Fibroblast of upper back skin (primary cell): Measurements from ENCODE around the gene ARNT2.

Experiments used
- DNase-seq: peaks from one replicate; pipeline ENCODE4 v3.0.0-alpha.2; 2013

ARNT2 gene

DNA sequence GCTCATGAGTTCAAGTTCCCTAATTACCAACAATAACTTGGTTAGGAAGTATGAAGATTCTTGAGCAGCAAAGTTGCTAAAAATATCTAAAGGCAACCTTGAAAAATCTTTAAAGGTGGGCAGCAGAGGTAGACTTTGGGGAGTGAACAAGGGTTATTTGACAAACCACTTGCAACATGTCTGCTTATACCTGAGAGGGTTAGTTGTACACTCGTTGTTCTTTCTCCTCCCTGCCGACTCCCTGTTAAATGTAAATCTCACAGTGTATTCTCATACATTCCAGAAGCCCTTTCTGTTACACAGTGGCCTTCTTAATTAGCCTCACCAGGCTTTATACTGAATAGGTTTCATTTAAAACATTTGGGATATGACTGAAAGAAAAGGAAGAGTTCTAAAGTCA, 121.7 kb downstream of the ARNT2 start:
- no peak for DNase-seq

DNA sequence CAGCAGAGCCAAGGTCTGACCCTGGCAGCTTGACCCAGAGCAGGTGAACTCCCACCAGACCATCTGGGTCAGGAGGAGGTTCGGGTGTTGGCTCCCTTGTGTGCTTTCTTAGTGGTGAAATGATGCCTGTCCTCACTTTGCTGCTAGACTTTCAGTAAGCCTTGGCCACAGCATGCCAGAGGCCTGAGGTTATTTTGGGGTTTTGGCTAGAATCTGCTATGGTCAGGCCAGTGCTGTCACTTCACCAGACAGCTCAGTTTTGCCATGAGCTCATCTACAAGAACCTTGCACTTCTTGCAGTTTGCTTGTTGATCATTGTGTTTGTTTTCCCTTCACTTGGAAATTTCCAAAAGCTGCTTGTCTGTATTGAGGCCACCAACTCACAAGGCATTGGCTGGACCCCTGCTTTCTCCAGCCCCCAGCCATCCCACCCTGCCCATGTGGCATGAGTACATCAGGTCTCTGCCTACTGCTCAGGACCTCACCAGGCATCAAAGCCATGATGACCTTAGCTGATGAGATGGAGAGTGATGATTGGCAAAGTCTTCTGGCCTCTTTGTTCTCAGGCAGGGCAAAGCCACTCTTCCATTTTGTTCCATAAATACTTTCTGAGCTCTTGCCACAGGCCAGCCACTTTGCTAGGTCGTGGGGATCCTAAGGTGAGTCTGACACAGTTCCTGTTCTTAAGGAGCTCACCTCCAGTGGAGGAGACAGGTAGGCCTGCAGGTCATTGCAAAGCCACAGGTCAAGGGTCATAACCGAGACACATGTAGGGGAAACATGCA, 122.6 kb downstream of the ARNT2 start:
- DNase-seq, result peak; percentile 71

DNA sequence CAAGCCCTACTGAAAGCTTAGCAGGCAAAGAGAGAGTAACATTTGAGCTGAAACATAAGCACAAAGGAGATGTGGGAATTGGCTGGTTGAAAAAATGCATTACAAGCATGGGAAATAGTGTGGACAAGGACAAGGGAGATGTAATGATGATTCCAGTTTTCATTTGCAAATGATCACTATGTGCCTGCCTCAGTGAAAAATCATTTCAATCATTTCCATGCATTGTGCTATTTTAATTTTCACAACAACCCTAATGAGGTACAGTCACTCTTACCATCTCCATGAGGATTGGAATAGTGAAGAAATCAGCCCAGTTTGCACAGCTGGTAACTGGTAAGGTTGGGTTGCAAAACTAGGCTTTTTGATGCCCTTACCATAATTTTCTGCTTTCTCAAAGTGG, 123.2 kb downstream of the ARNT2 start:
- no peak for DNase-seq

DNA sequence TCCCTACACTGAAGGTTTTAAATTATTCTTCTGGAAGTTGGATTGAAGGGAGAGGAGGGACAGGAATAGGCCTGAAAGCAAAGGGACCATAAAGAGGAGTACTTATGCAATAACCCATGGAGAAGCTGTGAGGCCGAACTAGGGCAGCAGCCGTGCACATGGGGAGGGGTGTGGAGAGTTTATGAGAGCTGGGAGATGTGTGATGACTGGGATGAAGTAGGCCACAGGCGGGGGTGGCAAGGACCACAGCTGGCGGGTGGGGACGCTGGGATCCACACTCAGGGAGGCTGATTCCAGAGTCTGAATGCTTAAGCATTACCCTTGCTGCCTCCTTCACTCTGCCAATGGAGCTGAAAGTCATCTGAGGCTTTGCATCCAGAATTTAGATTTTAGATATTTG, 123.8 kb downstream of the ARNT2 start:
- no peak for DNase-seq

DNA sequence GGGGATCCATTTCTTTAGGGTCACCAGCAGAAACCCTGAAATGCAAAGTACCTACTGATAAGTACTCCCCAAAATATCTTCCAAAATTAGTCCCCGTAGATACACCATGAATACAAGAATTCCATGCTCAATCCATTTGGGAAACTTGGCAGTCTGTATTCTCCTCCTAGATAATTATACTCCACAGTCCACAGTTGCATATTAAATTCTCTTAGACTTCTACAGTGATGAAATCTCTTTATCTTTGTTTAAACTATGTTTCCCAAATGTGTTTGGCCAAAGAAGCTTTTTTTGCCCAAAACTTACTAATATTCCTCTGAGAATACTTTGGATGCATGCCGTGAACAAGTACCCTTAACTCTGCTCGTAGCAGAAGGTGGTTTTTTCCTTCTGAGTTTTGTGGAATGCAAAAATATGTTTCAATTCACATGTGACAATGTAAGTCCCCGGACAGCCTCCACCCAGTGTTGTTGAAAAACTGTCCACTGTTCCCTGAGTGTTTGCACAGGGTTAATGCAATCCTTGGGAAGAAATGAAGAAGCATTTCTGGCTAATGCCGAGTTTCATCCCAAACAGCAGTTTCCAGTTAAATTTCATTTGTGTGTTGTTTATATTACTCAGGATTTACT, 126.7 kb downstream of the ARNT2 start:
- DNase-seq, result peak; percentile 73

DNA sequence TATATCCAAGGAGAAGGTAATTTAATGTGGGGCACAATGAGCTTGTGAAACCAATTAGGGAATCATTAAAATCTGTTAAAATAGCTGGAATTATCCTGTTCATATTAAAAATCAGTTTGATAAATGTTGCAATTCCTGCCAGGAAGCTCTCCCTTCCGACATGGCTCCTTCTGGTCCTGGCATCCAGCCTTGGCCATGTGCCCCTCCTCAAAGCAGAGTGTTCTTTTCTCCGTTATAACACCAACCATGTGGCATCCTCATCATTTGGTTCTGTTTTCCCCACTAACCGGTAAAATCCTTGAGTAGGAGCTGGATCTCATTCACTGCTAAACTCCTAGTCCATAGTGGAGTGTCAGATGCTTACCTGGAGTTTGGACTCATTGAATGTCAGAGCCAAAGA, 127.2 kb downstream of the ARNT2 start:
- no peak for DNase-seq

DNA sequence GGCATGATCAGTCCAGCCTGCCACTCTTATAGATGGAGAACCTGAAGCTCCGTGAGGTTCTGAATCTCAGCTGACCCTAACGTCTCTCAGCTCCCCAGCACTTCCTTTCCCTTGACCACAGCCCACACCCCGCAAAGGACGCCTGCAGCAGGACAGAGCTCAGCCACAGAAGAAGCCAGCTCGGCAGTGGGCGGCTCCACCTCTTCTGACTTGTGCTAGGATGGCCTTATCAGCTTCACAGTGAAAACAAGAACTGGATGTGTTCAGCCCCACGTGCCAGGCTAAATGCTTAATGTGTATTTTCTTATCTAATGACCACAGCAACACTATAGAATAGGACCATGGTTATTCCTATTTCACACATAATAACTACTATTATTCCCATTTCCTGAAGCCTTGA, 127.6 kb downstream of the ARNT2 start:
- DNase-seq, result no peak

DNA sequence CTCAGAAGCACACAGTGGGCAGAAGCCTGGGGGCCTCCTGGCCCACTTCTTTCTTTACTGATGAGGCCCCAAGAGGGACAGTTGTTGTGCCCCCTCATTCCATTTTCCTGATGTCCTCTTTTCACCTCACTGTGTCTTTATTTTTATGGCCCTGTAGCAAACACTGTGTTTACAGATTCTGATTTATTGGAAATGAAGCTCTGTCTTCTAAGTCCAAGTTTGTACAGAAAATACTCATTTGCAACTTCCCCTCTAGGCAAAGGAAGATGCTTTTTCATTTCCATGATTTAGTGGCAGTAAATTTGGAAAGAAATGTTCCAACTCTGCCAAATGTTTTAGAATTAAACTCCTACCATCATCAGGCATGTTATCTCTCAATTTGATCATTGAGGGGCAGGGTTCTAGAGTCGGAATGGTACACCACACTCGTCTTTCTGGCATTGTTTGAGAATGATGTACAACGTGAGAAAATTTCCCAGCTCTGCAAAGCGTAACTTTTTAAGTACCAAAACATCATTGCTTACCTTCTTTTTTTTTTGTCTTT, 129.7 kb downstream of the ARNT2 start:
- DNase-seq, result no peak

DNA sequence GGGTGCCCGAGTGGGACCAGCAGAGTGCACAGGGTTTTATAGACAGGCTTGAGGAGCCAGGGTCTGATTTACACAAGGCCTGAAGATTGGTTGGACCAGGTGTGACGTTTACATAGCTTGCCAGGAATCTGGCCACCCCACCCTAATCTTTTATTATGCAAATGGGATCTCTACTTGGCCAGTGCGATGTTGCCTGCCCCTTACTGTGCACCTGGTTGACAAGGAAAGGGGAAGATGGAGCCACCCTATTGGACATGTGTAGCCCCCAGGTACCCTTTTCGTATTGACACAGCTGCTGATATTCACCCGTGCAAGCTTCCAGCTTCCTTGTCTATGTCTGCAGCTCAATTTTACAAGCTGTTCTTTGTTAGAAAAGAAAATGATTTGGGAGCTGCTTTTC, 132.0 kb downstream of the ARNT2 start:
- no peak for DNase-seq

DNA sequence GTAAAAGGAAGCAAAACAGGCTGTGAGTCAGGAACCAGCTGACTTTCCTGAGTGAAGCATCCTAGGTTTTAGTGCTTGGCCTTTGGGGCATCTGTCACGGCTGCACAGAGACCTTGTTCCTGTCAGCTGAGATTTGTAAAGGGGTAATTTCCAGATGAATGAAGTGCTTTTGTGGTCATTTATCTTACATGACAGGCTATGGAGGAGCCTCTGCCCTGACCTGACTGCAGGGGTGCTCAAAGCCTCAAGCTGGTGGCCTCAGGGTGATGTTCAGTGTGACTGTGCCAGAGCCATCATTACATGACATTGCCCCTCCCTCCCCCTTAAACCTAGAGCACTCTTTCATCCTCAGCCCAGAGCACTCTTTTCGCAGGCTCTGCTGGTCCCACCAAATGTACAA, 132.5 kb downstream of the ARNT2 start:
- no peak for DNase-seq

DNA sequence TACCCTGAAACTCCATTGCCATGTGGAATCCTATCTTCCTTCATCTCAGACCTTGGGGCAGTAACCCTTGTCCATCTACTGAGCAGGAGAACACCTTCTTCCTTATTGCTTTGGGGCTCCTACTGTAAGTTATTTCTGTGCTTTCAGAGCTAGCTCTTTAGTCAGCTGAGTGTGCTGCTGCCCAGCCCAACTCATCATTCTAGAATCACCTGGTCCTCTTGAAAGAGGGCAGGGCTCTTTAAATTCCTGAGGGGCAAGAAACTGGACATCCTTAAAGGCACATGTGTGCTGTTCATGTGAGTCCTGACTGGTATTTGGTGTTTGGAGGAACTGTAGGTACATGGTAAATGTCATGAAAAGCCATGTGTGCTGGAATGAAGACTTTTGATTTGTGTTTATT, 140.9 kb downstream of the ARNT2 start:
- DNase-seq, result no peak

DNA sequence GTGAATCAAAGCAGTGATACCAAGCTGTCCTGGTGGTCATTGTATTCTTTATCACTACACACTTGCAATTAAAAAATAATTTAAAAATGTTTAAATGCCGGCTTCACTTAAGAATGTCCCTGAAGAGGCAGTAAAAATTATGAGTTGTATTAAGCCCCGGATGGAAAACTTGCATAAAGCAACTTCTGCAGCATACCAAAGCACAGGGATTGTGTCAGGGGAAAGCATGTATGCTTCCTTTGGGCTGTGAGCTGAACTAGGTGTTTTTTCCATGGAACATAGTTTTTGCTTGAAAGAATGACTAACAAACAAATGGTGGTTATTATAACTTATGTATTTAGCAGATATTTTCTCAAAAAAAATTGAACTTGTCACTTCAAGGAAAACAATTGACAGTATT, 143.1 kb downstream of the ARNT2 start:
- DNase-seq, result peak; percentile 47

DNA sequence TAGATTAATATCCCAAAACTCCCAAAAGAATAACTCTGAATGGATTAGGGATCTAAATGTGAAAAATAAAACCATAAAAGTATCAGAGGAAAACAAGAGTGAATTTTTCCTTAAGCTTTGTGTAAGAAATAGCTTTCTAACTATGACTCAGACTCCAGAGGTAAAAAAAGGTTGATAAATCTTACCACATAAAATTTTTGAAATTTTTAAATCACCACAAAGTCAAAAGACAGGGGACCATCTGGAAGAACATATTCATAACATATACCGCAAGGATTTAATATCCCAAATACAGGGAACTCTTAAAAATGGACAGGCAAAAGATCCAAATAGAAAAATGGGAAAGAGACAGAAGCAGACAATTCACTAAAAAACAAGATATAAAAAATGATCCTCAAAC, 145.0 kb downstream of the ARNT2 start:
- peak; percentile 92 for DNase-seq

DNA sequence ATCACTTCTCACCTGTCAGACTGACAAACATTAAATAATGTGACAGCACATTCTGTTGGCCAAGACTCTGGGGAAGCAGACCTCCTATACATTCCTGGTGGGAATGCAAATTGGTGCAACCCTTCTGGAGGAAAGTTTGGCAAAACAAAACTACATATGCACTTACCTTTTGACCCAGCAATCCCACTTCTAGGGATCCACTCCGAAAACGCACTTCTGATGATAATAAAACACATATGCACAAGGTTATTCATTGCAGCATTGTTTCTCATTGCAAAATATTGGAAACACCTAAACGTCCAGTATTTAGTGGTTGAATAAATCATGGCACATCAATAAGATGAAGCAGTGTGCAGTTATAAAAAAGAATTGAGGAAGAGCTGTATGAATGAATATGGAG, 145.5 kb downstream of the ARNT2 start:
- peak; percentile 91 for DNase-seq

DNA sequence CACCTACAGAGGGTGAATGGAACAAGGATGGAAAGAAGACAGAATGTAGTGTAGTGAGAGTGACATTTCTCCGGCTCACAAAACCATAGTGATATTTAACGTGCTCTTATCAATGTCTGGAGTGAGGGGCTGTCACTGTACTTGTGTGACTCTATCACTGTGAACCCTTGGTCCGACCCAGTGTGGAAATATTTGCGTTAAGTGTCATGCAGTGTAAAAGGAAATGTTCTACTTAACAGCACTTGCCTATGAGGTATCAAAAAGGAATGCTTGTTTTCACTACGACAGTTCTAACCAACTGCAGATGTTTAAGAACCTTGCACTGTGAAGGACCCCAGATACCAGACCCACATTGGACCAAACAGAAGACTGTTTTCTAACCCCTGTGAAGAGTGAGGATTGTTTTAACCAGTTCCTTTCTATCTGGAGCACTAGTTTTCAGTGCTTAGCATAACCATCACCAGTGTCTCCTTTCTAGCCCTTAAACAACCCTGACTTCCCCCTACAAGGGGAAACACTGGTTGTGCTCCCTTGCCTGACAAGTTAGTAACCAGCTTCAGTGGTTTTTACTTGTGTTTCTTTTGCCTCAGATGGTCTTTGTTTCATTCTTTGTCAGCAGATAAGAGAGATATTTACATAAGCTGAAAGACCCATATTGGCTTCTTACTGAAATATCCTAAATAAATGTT, 146.2 kb downstream of the ARNT2 start:
- DNase-seq, result peak; percentile 98

DNA sequence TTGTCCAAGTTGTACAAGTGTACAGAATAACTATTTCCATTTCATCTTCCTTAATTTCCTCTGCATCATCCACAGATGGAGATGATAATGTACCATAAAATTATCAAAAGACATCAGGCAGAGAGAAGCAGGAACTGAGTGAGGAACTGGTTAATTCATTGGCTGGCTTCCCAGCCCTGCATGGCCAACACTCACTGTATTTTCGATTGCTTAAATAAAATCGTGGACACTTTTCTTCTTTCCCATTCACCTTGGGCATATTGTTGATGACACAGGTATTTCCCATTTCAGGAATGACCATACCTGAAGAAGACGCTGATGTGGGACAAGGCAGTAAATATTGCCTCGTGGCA, 146.7 kb downstream of the ARNT2 start:
- DNase-seq, result peak; percentile 81

DNA sequence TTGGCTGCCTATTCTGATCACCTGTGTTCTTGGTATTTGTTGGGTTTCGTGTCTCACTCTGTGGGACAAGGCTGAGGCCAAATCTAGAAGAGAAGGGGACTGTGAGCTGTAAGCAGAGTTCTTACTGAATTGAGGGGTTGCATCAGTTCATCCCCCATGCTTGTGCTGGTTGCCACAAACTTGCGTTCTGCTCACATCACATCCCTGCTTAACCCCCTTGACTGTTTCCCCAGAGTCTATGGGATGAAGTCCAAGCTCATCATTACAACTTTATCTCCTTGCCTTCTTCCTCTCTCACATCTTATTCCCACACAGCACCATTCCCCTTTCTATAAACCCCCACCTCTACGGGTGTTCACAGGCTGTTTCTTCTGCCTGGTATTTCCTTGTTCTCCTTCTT, 147.2 kb downstream of the ARNT2 start:
- DNase-seq, result peak; percentile 44

DNA sequence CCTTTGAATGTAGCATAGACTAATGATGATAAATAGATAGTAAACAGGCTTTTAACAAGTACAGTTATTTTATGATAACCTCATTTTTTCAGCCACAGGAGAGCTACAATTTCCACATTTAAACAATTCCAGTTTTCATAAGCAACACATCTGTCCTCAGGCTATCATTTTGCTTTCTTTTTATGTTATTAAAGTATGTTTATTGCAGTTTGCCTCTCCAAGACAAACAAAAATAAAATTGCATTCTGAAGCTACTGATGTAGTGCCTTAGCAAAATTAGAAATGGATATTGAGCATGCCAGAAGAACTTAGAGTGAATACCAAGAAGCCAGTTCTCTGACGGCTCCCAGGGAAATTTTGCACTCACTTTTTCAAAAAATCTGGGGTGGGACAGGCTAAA, 150.4 kb downstream of the ARNT2 start:
- no peak for DNase-seq

DNA sequence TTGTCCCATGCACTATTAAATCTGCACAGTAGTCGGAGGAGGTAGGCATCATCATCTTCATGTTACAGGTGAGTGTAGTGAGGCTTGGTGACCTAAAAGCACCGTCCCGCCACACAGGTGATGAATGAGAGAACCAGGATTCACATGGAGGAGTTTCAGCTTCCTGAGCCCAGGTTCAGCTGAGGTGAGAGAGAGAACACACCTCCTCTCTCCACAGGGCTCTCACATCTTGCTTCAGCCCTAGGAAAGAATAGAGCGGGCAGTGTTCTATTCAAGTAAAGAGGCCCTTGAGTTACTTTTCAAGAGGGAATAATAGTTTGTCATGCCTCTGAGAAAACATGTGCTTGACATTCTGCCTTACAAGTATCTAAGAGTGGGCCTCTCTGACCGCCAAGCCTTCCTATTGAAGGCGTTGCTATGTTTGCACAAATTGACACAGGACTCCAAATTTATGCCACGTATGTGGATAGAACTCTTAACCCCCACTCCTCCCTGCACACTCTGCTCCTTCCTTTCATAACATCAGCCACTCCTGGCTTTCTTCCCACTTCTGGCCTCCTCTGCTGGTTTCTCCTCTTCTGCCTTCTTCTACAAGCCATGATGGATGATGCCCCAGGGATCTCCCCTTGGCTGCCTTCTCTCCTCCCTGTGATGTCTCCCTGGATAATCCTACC, 152.6 kb downstream of the ARNT2 start:
- peak; percentile 93 for DNase-seq

DNA sequence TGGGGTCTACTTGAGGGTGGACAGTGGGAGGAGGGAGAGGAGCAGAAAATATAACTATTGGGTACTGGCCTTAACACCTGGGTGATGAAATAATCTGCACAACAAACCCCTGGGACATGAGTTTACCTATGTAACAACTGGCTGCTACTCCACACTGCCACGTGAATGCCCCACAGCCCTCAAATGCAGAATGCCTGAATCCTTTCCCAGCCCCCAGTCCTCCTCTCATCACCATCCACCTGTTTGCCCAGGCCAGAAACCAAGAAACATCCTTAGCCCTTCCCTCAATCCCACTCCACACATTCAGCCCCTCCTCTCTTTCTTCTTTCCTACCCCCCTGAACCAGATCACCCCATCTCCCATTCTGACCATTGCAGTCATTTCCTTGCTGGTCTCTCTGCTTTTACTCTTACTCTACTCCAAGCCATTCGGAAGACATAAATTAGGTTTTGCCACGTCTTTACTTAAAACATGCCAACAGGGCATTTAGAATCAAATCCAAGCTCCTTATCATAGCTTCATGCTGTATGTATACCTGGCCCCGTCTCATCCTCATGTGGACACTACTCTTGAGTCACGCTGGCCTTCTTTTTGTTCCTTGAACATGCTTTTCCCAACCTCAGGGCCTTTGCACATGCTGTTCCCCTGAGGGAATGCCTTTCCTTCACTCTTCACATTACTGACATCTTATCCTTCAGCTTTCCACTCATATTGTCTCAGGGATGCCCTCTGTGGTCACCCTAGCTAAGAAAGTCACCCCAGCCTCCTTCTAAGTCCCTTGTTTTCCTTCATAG, 153.5 kb downstream of the ARNT2 start:
- no peak for DNase-seq

DNA sequence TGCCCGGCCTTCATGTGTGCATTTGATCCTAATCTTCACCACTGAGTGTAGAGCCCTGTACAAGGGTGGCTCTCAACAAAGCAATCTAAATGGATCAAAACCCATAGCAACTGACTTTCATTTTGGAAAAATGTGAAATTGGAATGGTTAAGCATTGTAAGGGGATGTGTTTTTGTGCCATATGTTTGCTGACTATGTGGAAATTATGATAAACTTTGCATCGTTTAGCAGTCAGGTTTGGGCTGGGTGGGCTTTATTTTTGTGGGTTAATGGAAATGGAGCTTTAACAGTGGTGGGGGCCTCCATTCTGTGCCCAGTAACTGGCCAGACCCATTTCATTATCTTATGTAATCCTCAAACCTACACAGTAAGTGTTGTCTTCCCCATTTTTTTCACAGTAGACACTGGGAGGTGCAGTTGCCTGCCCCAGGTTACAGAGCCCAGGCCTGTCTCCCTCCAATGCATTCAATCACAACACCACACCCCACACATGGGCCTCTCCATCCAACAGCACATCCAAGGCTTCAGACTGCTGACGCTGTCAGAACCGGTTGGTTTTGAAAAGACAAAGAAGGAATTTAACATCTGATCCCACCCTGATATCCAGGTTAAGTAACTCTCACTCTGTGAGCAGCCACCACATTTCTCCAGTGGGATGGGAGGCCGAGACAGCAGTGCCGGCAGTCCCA, 154.6 kb downstream of the ARNT2 start:
- DNase-seq, result no peak

DNA sequence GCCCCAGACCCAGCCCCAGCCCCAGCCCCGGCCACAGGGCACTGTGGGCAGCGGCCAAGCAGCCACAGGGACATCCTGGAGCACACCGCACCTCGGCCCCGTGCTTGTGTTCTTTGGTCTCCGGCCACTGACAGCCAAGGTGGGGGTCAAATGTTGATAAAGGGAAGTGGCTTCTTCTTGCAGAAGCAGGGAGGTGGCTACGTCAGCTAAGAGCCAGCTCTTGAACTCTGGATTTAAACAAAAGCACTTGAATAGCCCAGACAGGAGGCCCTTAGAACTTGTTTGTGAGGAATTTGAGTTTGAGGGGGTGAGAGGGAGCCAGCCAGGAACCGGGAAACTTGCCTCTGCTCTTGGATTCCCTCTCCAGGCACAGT, 155.1 kb downstream of the ARNT2 start:
- DNase-seq, result no peak
